Caco-2 (cell line): ENCODE data around the gene PCDHGA12. TPM values are rescaled to one million over a fixed set of nuclear protein-coding genes. Genes with fewer than 3 reads are reported as not detected.

Experiments
- BruUV-seq: library from RNA; stranded (reverse); fragments of 400-500 nt; replicated peaks from 2 replicates; lab custom pipeline; 2021; lab: Mats Ljungman, UMichigan
- CTCF ChIA-PET: fragments of 300-600 bp; sonication (Branson Sonifier 250); formaldehyde crosslinking; loops from one replicate; lab custom pipeline; 2022; ENCODE audit warnings: antibody characterized with exemption; lab: Charles Lee
- POLR2A ChIA-PET: fragments of 300-600 bp; sonication (Branson Sonifier 250); formaldehyde crosslinking; loops from one replicate; lab custom pipeline; 2022; ENCODE audit warnings: antibody characterized with exemption; lab: Charles Lee
- DNase-seq, 2 experiments: peaks; one replicate each; pipeline versions ENCODE4 v3.0.0 to v3.0.0-alpha.2; 2020 to 2022
- H3K27me3 ChIP-seq: replicated peaks from 2 replicates; pipeline ENCODE4 v1.6.0; 2011; ENCODE audit warnings: low read length; ENCODE audit not compliant: control insufficient read depth, insufficient read depth
- H3K36me3 ChIP-seq: 2 replicates; pipeline ENCODE4 v1.5.1; 2011; ENCODE audit warnings: low read length; ENCODE audit not compliant: control insufficient read depth, insufficient read depth
- H3K4me1 ChIP-seq: fragments of 250-450 bp; sonication (Bioruptor Pico); 2 replicates; pipeline ENCODE4 v1.5.1; 2020; ENCODE audit warnings: mild to moderate bottlenecking
- H3K4me3 ChIP-seq: 2 replicates; pipeline ENCODE4 v1.5.1; 2011; ENCODE audit warnings: low read depth, mild to moderate bottlenecking, control low read depth, low read length
- H3K9me3 ChIP-seq: fragments of 250-450 bp; sonication (Bioruptor Pico); 2 replicates; pipeline ENCODE4 v1.5.1; 2020; ENCODE audit warnings: mild to moderate bottlenecking, moderate library complexity
- H3K27ac Mint-ChIP-seq: one replicate; pipeline ENCODE4 v1.8.0; 2022; ENCODE audit warnings: mixed read lengths; ENCODE audit not compliant: unreplicated experiment
- H3K27me3 Mint-ChIP-seq: one replicate; pipeline ENCODE4 v1.8.0; 2022; ENCODE audit warnings: mixed read lengths; ENCODE audit not compliant: insufficient read depth, unreplicated experiment
- H3K36me3 Mint-ChIP-seq: one replicate; pipeline ENCODE4 v1.8.0; 2022; ENCODE audit warnings: mild to moderate bottlenecking, mixed read lengths; ENCODE audit not compliant: insufficient read depth, unreplicated experiment
- H3K4me1 Mint-ChIP-seq: one replicate; pipeline ENCODE4 v1.8.0; 2022; ENCODE audit warnings: low read depth, mixed read lengths; ENCODE audit not compliant: unreplicated experiment
- H3K4me3 Mint-ChIP-seq: one replicate; pipeline ENCODE4 v1.8.0; 2022; ENCODE audit warnings: mild to moderate bottlenecking, moderate library complexity, mixed read lengths; ENCODE audit not compliant: unreplicated experiment
- H3K9me3 Mint-ChIP-seq: one replicate; pipeline ENCODE4 v1.8.0; 2022; ENCODE audit warnings: mixed read lengths; ENCODE audit not compliant: unreplicated experiment
- intact Hi-C: fragments of 100-400 bp; cut with micrococcal nuclease; formaldehyde crosslinking; loops from one replicate; pipeline ENCODE4 v1.10.0; 2022; ENCODE audit not compliant: unreplicated experiment
- total RNA-seq: library from RNA; stranded (reverse); gene quantifications from 2 replicates; pipeline ENCODE4 v1.2.3, GENCODE V29; 2022
- TF ChIP-seq, protein P1 (sequence below), 2 experiments: fragments of 200-600 bp in 1 of 2; IDR thresholded peaks; 1 replicate in 1 of 2; 2 replicates in 1 of 2; pipeline versions ENCODE4 v1.5.1 to v1.8.0; 2011 to 2022; ENCODE audit warnings: antibody characterized with exemption in 1 of 2, control low read depth in 1 of 2, inconsistent platforms in 1 of 2, low read depth in 1 of 2, low read length in 1 of 2, mild to moderate bottlenecking in 1 of 2, moderate library complexity in 1 of 2; ENCODE audit not compliant: insufficient read depth in 1 of 2, severe bottlenecking in 1 of 2, unreplicated experiment in 1 of 2

PCDHGA12 gene
- total RNA-seq, 1 experiment from 2014 or later: 0.52 TPM

DNA sequence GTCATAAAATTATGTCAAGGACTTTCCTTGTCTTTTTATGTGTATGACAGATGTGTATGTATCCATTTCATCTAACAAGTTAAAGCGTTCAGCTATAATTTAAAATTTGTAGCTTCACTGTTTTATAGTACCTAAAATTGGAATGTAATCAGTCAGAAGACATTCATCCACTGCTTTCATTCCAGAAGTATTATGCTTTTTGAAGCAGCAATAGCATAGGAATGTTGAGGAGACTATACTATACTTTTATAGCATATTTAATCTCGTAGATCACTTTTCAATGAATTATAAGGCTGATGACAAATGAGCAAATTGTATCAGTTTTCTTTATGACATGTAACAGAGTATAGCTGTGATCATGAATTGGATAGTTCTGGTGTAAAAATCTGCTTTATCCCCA is 6.9 kb downstream of the PCDHGA12 start:
- no peak for DNase-seq
- ChIA-PET POLR2A (no interaction called here), CTCF (no interaction called here)
- intact Hi-C loops: no loop called here
- BruUV-seq: no TSS peak
- Mint-ChIP-seq H3K4me1 (no peaks in the 10 kb centered on the region), H3K4me3 (no peak overlapping the region), H3K27me3 (no peaks in the 10 kb centered on the region), H3K36me3 (peaks cover 7% of the 10 kb centered on the region), H3K27ac (no peak overlapping the region), H3K9me3 (peaks cover 26% of the 10 kb centered on the region)
- no peaks in the 10 kb centered on the region for H3K36me3 ChIP-seq
- H3K9me3 ChIP-seq: no peaks in the 10 kb centered on the region
- H3K27me3 ChIP-seq: no peaks in the 10 kb centered on the region
- no peaks in the 10 kb centered on the region for H3K4me1 ChIP-seq
- no peak overlapping the region for H3K4me3 ChIP-seq
- TF ChIP-seq, protein P1, sequence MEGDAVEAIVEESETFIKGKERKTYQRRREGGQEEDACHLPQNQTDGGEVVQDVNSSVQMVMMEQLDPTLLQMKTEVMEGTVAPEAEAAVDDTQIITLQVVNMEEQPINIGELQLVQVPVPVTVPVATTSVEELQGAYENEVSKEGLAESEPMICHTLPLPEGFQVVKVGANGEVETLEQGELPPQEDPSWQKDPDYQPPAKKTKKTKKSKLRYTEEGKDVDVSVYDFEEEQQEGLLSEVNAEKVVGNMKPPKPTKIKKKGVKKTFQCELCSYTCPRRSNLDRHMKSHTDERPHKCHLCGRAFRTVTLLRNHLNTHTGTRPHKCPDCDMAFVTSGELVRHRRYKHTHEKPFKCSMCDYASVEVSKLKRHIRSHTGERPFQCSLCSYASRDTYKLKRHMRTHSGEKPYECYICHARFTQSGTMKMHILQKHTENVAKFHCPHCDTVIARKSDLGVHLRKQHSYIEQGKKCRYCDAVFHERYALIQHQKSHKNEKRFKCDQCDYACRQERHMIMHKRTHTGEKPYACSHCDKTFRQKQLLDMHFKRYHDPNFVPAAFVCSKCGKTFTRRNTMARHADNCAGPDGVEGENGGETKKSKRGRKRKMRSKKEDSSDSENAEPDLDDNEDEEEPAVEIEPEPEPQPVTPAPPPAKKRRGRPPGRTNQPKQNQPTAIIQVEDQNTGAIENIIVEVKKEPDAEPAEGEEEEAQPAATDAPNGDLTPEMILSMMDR (IDR thresholded peaks at IDR 0.05; ENCODE audit: insufficient read depth in 1 of 2, low read depth in 1 of 2, low read length in 1 of 2, severe bottlenecking in 1 of 2, unreplicated experiment in 1 of 2): no peak

DNA sequence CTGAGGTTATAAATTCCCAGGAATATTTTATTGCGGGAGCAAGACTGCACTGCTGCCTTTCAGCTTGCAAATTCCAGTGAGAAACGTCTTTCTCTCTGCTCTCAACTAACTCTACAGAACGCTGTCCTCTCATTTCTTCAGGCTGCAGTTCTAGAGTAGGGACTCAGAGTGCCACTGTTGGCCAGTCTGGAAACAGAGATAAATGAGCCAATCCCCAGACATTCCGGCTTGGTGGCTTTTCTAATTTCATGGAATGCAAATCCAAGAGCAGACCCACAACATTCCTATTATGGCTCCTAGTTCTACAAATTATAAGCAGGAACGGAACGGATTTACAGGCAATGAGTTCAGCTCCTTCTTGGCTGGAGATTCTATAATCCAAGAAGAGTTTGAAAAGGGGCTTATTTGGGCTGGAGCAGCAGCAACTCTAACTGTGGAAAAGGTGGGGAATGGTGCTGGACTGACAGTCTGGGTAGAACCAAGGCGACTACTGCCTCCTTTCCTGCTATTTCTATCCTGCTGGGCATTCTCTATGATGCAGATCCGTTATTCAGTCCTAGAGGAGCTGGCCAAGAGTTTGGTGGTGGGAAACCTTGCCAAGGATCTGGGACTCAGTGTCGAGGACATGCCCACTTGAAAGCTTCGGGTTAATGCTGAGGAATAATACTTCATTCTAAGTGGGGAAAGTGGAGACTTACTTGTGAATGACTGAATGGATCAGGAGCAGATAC is 9.3 kb downstream of the PCDHGA12 start:
- Mint-ChIP-seq H3K27me3 (no peaks in the 10 kb centered on the region), H3K9me3 (peaks cover 24% of the 10 kb centered on the region), H3K4me3 (no peak overlapping the region), H3K36me3 (no peaks in the 10 kb centered on the region), H3K4me1 (no peaks in the 10 kb centered on the region), H3K27ac (no peak overlapping the region)
- Histone ChIP-seq H3K9me3 (no peaks in the 10 kb centered on the region; the same call in 1 of the 2 replicates), H3K36me3 (no peaks in the 10 kb centered on the region), H3K27me3 (no peaks in the 10 kb centered on the region), H3K4me3 (no peak overlapping the region), H3K4me1 (no peaks in the 10 kb centered on the region)
- CTCF ChIA-PET: no interaction called here
- peak in 1 of 2 experiments; percentile 24 for DNase-seq
- TF ChIP-seq, protein P1 (IDR thresholded peaks at IDR 0.05; ENCODE audit: insufficient read depth in 1 of 2, low read depth in 1 of 2, low read length in 1 of 2, severe bottlenecking in 1 of 2, unreplicated experiment in 1 of 2): no peak
- POLR2A ChIA-PET: no interaction called here
- no TSS peak for BruUV-seq
- intact Hi-C loops: no loop called here

DNA sequence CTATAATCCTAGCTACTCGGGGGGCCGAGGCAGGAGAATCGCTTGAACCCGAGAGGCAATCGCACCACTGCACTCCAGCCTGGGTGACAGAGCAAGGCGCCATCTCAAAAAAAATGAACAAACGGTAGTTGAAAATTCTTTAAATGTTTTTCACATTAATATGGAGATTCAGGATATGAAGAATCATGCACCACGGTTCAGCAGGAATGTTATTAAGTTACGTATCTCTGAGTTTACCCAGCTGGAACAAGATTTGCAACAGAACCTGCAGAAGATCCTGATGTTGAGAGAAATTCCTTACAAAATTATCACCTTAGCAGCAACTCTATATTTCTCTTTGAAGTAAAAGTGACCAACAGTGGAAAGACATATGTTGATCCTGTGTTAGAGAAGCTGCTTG is 10.0 kb downstream of the PCDHGA12 start:
- Histone ChIP-seq H3K4me3 (no peak overlapping the region), H3K4me1 (no peaks in the 10 kb centered on the region), H3K9me3 (peaks cover 3% of the 10 kb centered on the region; the same call in 1 of the 2 replicates), H3K36me3 (no peaks in the 10 kb centered on the region), H3K27me3 (no peaks in the 10 kb centered on the region)
- ChIA-PET CTCF (no interaction called here), POLR2A (no interaction called here)
- no peak overlapping the region for H3K4me3 Mint-ChIP-seq
- intact Hi-C loops: no loop called here
- H3K27me3 Mint-ChIP-seq: no peaks in the 10 kb centered on the region
- no TSS peak for BruUV-seq
- H3K4me1 Mint-ChIP-seq: no peaks in the 10 kb centered on the region
- DNase-seq: no peak
- peaks cover 24% of the 10 kb centered on the region for H3K9me3 Mint-ChIP-seq
- TF ChIP-seq, protein P1 (IDR thresholded peaks at IDR 0.05; ENCODE audit: insufficient read depth in 1 of 2, low read depth in 1 of 2, low read length in 1 of 2, severe bottlenecking in 1 of 2, unreplicated experiment in 1 of 2): no peak
- no peaks in the 10 kb centered on the region for H3K36me3 Mint-ChIP-seq
- H3K27ac Mint-ChIP-seq: no peak overlapping the region
